Eye (tissue), 1 donor: ENCODE data around the gene TRMT112.

Experiments
- DNase-seq: peaks from one replicate; pipeline ENCODE4 v3.0.0-alpha.2; 2015

TRMT112 gene

GRCh38 chr11:64268025-64268892, 49.1 kb downstream of the TRMT112 start:
- DNase-seq = peak; percentile 38

GRCh38 chr11:64267207-64267945, 50.0 kb downstream of the TRMT112 start:
- no peak for DNase-seq
